ENCODE results near the gene FCMR.
"Not testable (repeated sequence)": the region's sequence is repeated elsewhere in the genome, so short reads cannot be mapped to it uniquely, and the experiment has no call there.

GRCh38 chr1:206853696-206854095 is 68.0 kb downstream of the FCMR start:
- not testable (repeated sequence) for TF ChIP-seq CTCF (IDR thresholded peaks at IDR 0.05); EZH2 (IDR thresholded peaks at IDR 0.05; ENCODE audit: borderline replicate concordance, insufficient read depth, low read depth, low read length, poor library complexity, severe bottlenecking)

Measured in B cell (primary cell).